UCSD-AML1 (cell line): Measurements from ENCODE around the gene DOK5.

Experiments used
- DNase-seq: peaks from one replicate; lab custom pipeline; 2025; ENCODE audit not compliant: unreplicated experiment; lab: John Stamatoyannopoulos, UW

The DOK5 gene

DNA sequence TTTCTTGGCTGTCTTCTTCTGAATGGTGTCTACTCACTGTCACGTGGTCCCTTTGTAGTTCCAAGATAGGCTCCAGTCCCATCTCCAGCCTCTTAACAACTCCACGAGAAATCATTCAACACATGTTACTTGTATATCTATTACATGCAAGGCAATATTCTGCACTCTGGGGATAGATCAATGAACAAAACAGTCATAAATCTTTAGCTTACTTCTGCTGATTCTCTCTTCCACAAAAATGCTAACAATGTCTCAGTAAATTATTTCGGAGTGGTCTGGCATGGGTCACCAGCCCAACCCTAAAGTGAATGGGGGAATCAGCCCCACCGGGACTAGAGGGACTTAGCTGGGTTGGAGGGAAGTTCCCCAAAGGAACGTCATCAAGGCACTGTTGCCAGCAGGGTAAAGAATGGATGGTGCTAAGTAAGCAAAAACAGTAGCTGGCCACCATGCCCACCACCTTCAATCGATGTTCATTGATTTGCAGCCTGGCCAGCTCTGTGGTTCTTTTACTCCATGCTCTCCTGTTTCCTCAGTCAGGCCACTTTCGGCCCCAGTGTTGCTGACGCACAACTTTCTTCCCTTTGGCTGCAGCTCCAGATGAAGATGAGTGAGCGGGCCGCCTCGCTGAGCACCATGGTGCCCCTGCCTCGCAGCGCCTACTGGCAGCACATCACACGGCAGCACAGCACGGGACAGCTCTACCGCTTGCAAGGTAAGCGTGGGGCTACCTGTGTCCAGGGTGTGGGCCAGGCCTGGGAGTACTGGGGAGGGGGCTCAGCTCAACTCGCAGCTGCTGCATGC lies 167.7 kb downstream of the DOK5 start:
- DNase-seq: no peak

DNA sequence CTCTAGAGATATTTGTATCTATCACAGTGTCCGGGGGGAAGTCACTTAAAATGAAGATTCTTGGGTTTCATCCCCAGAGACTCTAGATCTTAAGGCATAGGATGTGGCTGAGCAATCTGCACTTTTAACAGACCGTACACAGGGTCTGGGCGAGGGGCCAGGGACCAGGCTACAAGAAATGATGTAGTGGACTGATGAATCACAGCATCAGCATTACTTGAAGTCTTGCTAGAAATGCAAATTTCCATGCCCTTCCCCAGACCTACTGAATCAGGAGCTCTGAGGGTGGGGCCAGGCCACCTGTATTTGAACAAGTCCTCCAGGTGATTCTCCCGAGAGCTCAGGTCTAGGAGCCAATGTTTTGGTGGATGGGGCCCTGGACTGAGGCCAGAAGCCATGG lies 168.4 kb downstream of the DOK5 start:
- DNase-seq: no peak

DNA sequence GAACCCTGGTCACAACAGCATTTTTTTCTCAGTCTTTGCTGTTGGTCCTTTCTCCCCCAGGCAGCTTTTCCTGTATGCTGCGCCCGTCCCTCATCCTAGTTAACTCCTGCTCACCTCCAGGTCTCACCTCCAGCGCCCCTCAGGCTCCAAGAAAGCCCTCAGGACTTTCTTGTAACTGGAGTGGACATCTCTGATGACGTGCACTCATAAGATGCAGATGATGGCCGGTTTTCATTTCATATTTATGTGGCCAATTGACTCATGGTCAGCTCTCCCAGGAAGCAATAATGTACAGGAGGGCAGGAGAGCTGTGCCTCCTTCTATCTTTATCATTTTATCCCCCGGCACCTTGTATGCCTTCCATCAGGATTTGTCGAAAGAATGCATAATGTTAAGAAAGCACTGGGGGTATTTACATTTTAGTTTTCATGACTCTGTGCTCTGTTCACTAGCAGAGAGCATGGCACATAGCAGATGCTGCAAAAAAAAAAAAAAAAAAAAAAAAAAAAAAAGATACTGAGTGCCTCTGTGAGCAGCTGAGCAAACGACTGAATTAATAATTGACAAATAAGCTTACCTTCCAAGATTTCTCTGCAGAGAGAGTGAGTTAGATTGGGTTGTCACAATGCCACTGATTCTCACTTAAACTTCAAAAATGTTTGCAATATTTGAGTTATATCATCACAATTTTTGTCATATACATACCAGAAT lies 170.2 kb downstream of the DOK5 start:
- DNase-seq: no peak

DNA sequence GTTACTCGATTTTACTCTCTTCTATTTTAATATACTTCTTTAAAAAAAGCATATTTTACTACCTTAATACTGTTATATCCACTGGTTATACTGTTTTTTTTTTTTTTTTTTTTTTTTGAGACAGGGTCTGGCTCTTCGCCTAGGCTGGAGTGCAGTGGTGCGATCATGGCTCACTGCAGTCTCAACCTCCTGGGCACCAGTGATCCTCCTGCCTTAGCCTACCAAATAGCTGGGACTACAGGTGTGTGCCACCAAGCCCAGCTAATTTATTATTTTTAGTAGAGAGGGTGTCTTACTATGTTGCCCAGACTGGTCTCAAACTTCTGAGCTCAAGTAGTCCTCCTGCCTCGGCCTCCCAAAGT lies 170.7 kb downstream of the DOK5 start:
- no peak for DNase-seq

DNA sequence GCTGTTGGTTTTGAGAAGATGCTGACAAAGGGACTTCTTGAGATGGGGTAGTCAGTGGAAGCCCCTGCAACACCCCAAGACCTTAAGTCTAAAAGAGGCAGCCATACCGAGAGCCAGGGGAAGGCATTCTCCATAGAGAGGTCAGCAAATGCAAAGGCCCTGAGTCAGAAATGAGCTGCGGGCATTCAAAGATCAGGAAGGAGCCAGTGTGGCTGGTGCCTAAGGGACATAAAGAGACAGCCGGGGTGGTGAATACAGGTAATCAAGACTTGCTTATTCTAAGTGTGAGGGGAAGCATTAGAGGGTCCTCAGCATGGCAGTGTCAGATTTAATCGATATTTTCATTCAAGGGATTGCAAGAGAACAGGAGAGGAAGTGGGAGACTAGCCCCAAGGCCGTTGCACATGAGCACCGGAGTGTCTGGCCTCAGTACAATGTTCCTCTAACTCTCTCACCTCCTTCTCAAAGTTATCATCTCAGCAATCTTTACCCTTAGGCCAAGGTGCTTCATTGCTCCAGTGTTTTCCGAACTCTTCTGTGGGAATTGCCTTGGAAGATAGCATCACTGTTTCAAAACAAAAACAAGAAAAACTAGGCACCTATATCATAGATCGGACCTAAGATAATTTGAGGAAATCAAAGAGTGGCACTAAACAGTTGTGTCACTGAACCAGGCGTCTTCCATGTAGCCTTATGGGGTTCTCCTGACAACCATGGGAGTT lies 173.2 kb downstream of the DOK5 start:
- no peak for DNase-seq

DNA sequence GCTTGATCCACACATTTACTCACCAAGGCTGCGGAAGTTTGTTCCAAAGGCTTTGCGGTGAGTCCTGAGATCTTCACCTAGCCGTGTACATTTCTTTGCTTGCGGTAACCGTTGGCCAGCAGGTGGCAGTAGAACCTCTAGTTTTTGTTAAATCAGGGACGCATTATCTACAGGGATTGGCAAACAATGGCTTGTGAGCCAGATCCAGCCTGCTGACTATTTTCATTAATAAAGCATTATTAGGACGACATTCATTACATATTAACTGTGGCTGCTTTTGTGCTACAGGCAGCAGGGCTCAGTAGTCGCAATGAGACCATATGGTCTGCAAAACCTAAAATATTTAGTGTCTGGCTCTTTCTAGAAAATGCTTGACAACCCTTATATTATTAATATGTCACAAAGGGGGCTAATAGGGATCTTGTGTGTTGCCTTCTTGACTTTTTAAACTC lies 174.1 kb downstream of the DOK5 start:
- peak; percentile 56 for DNase-seq

DNA sequence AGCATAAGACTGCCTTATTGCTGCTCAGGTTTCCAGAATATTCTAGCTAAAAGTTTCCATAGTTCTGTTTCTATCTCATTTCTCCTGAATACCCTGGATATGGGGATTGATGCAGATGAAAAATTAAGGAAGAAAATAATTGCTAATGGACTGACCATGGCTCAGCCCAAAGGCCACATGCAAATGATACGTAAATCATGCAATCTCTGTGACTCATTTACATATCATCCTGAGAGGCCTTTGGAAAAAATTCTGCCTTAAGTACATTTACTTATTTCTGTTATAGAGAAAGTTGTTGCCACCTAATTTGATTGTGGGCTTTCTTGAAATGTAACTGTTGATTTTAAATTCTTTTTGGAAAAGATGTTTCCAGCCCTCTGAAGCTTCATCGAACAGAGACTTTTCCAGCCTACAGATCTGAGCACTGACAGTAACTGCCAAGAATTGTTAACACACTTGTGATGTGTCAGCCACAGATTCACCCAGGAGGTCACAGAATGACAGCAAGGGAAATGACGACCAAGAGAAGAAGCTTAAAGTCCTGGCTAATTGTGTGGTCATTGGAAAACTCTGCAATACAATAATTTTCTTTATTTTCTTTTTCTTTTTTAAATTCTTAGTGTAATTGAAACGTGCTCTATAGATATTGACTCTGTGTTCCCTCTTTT lies 174.8 kb downstream of the DOK5 start:
- no peak for DNase-seq

DNA sequence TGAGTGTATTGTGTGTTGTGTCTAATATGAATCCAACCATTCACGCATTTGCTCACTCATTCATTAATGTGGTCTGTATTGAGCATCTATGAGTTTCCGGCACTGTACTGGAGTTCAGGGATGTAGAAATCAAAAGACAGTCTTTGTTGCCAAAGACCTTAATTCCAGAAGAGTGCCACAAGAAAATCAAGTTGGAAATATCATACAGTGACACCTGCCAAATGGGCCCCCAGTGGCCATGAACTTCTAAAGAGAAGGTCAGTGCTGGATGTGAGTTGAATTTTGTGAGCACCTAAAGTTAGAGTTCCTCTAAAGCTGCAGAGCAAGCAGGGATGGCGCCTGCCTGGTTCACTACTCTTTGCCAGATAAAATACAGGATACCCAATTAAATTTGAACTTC lies 175.9 kb downstream of the DOK5 start:
- no peak for DNase-seq

DNA sequence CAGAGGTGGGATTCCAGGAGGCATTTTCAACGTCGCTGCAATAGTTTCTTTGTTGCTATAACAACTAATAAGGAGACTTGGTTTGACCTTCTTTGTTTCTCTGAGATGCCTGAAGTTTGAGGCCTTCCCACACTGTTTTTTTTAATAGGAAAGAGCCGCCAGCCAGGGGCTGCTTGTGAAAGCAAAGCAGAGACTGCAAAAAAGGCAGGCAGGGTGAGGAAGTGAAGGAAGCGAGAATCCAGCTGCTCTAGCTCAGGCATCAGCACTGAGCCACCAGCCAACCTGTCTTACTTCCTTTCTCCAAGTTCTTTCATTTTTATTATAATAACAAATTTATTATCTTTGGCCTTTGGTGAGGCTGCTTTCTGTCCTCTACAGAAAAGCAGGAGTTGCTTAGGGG lies 179.1 kb downstream of the DOK5 start:
- no peak for DNase-seq

DNA sequence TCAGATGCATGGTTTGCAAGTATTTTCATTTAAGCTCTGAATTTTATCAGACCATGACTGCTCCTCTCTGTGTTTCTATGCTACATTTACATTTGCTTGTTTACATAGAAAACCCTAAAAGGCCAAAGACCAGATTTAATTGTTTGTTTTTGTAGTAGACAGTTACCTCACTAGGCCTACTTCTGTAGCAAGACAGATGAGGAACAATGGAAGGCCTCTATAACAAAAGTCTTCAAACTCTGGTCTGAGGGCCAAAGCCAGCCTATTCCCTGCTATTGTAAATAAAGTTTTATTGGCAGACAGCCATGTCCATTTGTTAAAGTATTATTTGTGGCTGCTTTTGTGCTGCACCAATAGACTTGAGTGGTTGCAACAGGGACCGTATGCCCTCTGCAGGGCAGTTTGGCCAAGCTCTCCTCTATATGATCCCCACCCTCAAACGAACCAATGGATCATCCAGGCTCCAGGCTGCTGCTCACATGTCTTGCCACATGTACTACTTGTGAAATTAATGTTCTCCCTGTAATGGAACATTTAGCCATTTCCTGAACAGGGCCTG lies 182.0 kb downstream of the DOK5 start:
- DNase-seq: no peak

DNA sequence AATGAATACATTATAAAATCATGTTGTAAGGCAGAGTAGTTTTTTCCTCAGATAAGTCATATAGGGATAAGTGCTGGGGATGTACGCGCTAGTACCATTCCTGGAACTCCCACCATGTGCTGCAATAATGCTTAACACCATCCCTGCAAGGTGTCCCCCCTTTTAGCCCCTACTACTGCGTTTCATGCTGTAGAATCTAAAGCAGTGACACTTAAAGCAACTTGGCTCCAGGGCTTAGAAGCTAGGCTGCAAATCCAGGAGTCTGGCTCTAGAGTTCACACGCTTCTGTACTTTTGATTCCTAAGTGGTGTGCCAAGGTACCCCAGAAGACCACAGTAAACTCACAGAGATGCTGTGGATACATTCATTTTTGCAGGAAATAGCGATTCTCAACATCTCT lies 183.1 kb downstream of the DOK5 start:
- no peak for DNase-seq

DNA sequence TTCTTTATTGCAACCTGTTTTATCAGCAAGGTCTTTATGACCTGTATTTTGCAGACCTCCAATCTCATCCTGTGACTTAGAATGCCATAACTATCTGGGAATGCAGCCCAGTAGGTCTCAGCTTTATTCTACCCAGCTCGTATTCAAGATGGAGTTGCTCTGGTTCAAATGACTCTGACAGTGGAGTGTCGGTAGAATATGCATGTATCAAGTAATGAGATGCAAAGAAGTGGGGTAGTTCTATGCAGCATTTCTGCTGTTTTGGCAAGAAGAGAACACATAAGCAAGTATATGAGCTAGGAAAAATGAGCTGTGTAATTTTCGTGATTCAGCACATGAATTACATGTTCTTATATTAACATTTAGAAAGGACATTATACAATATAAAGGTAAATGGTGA lies 185.9 kb downstream of the DOK5 start:
- no peak for DNase-seq

DNA sequence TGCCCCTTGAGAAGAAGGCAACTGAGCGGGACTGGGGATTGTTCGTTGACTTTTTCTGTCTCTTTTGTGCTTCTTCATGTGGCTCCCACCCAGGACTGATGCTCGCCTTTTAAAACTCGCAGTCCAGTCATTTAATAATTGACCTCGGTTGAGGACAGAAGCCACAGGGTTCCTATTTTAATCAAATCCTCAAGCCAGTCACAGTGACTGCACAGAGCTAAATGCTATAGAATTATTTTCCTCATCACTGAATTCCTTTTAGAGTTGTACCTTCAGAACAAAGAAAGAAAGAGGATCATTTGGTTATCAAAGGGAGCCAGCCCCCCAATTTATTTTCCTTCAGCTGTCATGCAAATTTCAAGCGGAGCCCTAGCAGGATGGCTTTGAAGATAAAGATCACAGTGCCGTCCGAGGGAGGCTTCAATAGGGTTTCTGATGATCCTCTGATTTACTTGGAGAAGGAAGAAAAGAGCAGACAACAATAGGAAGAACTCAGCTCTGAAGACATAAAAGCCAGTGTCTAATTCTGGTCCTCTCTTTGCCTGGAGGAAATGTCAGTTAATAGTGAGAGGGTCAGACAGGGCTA lies 186.6 kb downstream of the DOK5 start:
- no peak for DNase-seq

DNA sequence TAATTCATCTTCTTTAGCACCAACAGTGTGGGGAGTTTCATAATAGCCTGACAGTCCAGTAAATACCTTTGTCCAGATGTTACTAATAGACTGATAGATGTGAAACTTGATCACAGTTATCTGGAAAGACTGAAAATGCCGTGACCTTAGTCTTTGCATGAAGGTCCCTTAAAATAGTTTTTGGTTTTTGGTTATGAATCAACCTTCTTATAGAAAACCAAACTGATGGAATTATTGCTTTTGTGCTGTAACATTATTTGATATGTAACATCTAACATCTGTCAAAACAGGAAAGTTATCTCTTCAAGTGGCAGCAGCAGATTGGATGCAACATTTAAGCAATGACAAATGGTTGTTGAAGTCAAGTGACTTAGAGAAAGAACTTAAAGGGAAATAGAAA lies 190.4 kb downstream of the DOK5 start:
- no peak for DNase-seq

DNA sequence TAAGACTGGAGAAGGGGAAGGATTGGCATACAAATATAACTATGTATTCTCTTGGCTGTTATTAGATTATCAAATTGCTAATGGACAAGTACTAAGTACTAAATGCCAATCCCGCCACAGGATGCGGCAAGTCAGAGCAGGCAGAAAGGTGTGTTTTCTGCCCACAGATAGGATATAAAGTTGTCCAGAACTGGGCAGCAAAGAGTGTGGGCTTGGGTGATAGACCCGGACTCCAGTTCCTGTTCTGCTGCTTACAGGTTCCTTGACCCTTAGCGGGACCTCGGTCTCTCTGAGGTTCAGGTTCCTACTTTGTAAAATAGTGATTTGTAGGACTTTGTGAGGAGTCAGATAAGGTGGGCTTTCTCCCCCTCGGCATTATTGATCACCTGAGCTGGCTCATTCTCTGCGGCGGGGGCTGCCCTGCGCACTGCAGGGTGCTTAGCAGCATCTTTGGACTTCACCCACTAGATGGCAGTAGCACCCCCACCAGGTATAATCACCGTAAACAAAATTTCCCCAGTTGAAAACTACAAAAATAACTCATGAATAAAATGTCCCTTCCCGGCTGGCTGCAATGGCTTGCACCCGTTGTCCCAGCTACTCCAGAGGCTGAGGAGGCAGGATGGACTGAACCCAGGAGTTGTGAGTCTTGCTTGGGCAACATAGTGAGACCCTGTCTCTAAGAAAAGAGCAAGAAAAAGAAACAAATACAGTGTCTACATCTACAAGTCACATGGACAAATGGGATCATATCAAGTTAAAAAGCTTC lies 193.1 kb downstream of the DOK5 start:
- no peak for DNase-seq

DNA sequence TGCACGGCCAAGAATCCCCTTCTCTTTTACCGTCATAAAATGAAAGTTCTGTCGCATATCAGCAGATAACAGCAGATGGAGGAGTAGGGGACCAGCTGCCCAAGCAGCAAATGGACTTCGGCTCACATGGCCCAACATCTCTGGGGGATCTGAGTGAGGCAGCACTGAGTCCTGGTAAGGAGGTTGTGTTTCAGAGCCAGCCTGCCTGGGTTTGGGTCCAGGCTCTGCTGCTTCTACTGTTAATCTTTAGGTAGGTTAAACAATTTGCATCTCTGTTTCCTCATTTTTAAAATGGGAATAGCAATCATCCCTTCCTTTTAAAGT lies 193.6 kb downstream of the DOK5 start:
- DNase-seq: no peak

DNA sequence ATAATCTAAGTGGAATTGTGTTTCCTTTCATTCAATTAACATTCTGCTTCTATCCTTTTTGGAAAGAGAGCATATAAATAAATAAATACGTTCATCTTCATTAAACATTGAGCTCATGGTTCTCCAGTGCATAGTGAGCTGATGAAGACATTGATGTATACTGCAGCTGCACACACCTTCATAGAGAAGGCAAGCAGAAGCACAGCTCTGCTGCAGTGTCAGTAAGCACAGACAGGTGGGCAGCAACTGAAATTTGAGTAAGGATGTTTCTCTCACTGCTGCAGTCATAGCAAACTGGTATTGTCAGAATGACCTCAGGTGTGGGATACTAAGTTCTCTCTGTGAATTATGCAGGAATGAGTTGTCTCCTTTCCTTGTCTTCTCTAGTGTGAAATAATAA lies 202.9 kb downstream of the DOK5 start:
- DNase-seq: no peak

DNA sequence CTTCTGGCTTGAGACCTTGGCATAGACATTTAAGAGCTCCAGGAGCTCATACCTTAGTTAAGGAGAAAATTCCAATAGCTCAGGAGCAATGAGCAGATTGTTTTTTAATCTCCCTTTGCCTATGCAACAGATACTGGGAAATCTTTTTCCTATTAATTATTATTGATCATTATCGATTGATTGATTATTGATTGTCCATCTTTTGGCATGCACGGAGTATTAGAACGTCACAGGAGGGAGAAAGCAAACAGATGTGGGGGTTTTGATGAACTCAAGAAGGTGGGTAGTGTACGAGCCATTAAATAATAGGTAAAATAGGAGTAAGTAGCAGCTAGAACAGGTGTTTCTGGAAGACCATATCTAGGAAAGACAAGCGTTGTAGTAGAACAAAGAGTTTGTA lies 205.0 kb downstream of the DOK5 start:
- no peak for DNase-seq

DNA sequence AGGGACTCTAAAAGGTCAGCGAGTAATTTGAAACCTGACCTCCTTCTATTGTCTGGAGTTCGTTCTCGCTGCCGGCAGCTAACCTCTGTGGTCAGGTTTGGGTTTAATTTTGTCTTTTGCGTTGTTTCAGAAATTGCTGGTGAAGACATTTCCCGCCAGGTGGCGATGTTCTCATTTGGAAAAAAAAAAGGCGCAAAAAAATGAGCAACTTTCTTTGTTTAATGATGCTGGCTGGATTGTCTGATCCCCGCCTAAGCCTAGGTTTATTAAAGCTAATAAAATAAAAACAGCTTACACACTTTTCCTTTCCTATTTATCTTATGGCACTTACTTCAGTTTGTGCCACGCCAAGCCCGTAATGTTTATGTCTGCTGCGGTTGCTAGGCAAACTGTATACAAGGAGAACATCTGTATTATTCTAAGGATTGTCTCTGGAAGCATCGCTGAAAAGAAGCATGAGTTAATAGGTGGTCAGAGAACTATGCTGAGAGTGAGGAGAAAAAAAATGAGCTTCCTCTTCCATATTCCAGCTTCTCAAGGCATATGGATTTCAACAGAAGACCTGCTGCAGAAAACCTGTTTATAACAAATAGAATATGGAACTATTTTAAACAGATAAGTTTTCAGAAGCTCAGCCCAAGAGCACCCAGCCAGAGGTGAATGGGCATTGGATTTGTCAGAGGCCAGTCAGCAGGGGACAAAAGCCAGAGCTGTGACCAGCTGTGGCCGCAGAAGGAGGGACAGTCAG lies 205.7 kb downstream of the DOK5 start:
- no peak for DNase-seq

DNA sequence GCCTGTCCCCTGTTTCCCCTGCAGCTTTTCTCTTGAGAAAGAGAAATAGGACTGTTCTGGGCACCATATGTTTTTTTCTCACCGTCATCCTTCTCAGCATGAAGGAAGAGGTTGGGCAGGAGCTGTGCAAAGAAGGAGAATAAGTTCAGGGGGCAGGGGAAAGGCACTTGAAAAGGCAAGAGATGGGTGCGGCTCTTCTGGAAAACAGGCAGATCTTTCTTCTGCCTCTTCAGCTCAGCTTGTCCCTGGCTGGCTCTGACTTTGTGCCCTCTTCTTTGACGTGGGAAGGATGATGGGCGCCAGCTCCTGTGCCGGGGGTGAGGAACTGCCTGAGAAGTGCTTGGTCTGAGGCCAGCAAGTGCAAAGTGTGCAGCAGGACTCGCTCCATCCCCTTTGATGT lies 206.5 kb downstream of the DOK5 start:
- DNase-seq: no peak
